Omental fat pad (tissue), 4 donors: ENCODE measurements around the gene WDR91. TPM values are rescaled to one million over a fixed set of nuclear protein-coding genes. Genes with fewer than 3 reads are reported as not detected.

Experiments used
- ATAC-seq: fragments of 150-250 bp; one replicate; pipeline ENCODE4 v1.9.1; 2016; ENCODE audit warnings: mild to moderate bottlenecking, moderate library complexity; ENCODE audit not compliant: low FRiP score
- DNase-seq: peaks from one replicate; pipeline ENCODE4 v3.0.0-alpha.2; 2019; ENCODE audit warnings: low spot score
- CTCF ChIP-seq, 3 donors: fragments of 450-650 bp; IDR thresholded peaks; one replicate each; pipeline ENCODE4 v1.5.1; 2016 to 2017; ENCODE audit warnings: antibody characterized with exemption in 3 of 3, mild to moderate bottlenecking in 3 of 3, moderate library complexity in 2 of 3
- total RNA-seq, 4 donors: library from RNA; depleted of rRNA; stranded (reverse); fragments of >200 nt; gene quantifications; one replicate each; pipeline ENCODE4 v1.1.0, GENCODE V29; 2016

WDR91 gene
- total RNA-seq, 4 donors from 2014 or later, result 9.8 to 51.9 (median 10.3) TPM

- DNase-seq (no peak), ATAC-seq (no peak)
- TF ChIP-seq CTCF (IDR thresholded peaks at IDR 0.05), result no peak
Measured at GRCh38 chr7:135185471-135186260, 25.7 kb downstream of the WDR91 start.

DNA sequence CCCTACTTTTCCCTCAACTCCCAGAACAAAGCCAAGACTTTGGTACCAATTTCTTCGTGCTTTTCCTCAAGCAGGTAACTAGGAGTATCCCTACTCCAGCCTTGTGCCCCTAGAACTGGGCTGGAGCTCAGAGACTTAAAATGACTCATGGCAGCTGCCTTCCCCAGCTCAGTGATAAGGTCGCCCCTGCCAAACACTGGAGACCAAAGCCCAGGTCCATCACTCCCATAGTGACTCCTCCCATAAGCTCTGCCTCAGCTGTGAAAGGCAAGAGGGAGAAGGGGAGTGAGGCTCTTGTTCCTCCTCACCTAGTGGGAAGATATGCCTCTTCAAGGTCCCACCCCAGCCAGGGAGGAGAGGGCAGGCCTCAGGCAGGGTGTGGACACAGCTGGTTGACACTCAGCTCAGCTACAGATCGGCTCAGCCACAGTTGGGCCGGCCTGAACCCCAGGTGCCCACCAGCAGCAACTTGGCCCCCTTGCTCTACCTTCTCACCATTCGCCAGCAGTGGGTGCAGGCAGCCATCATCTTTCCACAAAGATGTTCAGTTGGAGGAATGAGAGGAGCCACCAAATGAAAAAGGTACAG lies 27.0 kb downstream of the WDR91 start:
- no peak for TF ChIP-seq CTCF (IDR thresholded peaks at IDR 0.05)
- ATAC-seq, result no peak
- DNase-seq, result no peak

GRCh38 chr7:135183478-135183877 lies 27.8 kb downstream of the WDR91 start:
- ATAC-seq, result no peak

GRCh38 chr7:135181929-135182678 lies 29.2 kb downstream of the WDR91 start:
- TF ChIP-seq CTCF (IDR thresholded peaks at IDR 0.05), result no peak
- DNase-seq (no peak), ATAC-seq (no peak)

More at GRCh38 chr7:135183478-135183877, 27.8 kb downstream of the WDR91 start:
- TF ChIP-seq CTCF (IDR thresholded peaks at IDR 0.05), result no peak
- no peak for DNase-seq

DNA sequence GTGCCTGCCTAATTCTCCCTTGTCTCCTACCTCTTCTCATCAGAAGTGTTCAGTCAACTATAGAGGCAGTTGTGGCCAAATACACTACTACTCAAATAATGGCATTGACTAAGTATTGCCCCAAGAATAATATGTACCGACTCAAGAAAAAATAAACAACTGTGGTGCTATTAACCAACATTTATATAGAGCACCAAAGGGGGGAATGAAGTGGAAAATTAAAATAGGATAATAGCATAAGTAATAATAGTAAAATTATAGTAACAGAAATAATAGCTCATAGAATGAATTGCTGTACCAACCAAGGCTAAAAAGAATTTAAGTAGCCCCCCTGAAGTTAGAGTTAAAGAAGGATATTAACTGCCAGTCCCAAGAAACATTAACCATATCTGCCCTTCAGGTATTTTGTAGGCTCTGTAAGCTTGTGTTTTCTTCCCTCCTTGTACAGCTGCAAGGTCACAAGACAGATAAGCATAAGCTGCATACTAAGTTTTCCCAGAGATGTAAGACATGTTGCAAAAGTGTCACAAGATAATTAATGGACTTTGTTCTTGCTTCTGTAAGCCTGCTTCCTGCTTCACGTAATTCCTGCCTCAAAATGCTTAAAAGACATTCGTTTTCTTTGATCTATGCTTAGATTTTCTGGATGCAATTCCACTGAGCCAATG lies 29.9 kb downstream of the WDR91 start:
- DNase-seq (no peak), ATAC-seq (no peak)
- TF ChIP-seq CTCF (IDR thresholded peaks at IDR 0.05), result no peak

- no peak for TF ChIP-seq CTCF (IDR thresholded peaks at IDR 0.05)
- no peak for DNase-seq
- ATAC-seq, result no peak
Measured at GRCh38 chr7:135180122-135180521, 31.2 kb downstream of the WDR91 start.
